ENCODE data around the gene HMBS.
A peak's percentile ranks its signal among the peaks of the same experiment; 100 is the strongest.

The HMBS gene

GRCh38 chr11:119115484-119116234 is 31.0 kb downstream of the HMBS start:
- peaks cover 3% of the 10 kb centered on the region for H3K27me3 Mint-ChIP-seq (ENCODE audit: low read depth, poor library complexity)
- no peak overlapping the region for H3K4me3 Mint-ChIP-seq
- no peak for TF ChIP-seq CTCF (IDR thresholded peaks at IDR 0.05)
- H3K9me3 Mint-ChIP-seq: no peaks in the 10 kb centered on the region
- peaks cover 19% of the 10 kb centered on the region for H3K36me3 Mint-ChIP-seq (ENCODE audit: low read depth)
- H3K4me1 Mint-ChIP-seq: peaks cover 16% of the 10 kb centered on the region
- H3K27ac Mint-ChIP-seq: peak overlapping the region; percentile 41
- DNase-seq: no peak

GRCh38 chr11:119116235-119116594 is 31.5 kb downstream of the HMBS start:
- H3K27ac Mint-ChIP-seq: no peak overlapping the region
- no peaks in the 10 kb centered on the region for H3K9me3 Mint-ChIP-seq

GRCh38 chr11:119116601-119117000 is 31.9 kb downstream of the HMBS start:
- Mint-ChIP-seq H3K4me1 (peaks cover 20% of the 10 kb centered on the region), H3K27ac (no peak overlapping the region), H3K27me3 (ENCODE audit: low read depth, poor library complexity) (peaks cover 1% of the 10 kb centered on the region), H3K9me3 (no peaks in the 10 kb centered on the region), H3K4me3 (no peak overlapping the region), H3K36me3 (ENCODE audit: low read depth) (peaks cover 14% of the 10 kb centered on the region)
- DNase-seq: no peak
- TF ChIP-seq CTCF (IDR thresholded peaks at IDR 0.05): no peak

More at GRCh38 chr11:119116235-119116594, 31.5 kb downstream of the HMBS start:
- TF ChIP-seq CTCF (IDR thresholded peaks at IDR 0.05): no peak
- H3K27me3 Mint-ChIP-seq (ENCODE audit: low read depth, poor library complexity): peaks cover 3% of the 10 kb centered on the region
- peaks cover 20% of the 10 kb centered on the region for H3K4me1 Mint-ChIP-seq
- H3K4me3 Mint-ChIP-seq: no peak overlapping the region
- H3K36me3 Mint-ChIP-seq (ENCODE audit: low read depth): peaks cover 18% of the 10 kb centered on the region
- no peak for DNase-seq

- no peak overlapping the region for H3K27ac Mint-ChIP-seq
Measured at GRCh38 chr11:119117004-119117706, 32.5 kb downstream of the HMBS start.

GRCh38 chr11:119118227-119118626 is 33.5 kb downstream of the HMBS start:
- no peak for TF ChIP-seq CTCF (IDR thresholded peaks at IDR 0.05)
- peaks cover 3% of the 10 kb centered on the region for H3K27me3 Mint-ChIP-seq (ENCODE audit: low read depth, poor library complexity)
- H3K9me3 Mint-ChIP-seq: no peaks in the 10 kb centered on the region
- no peak overlapping the region for H3K27ac Mint-ChIP-seq
- no peak overlapping the region for H3K4me3 Mint-ChIP-seq
- peaks cover 13% of the 10 kb centered on the region for H3K36me3 Mint-ChIP-seq (ENCODE audit: low read depth)
- no peak for DNase-seq
- peaks cover 35% of the 10 kb centered on the region for H3K4me1 Mint-ChIP-seq

More at GRCh38 chr11:119117004-119117706, 32.5 kb downstream of the HMBS start:
- Mint-ChIP-seq H3K27me3 (ENCODE audit: low read depth, poor library complexity) (no peaks in the 10 kb centered on the region), H3K9me3 (no peaks in the 10 kb centered on the region), H3K4me3 (no peak overlapping the region), H3K36me3 (ENCODE audit: low read depth) (peaks cover 10% of the 10 kb centered on the region), H3K4me1 (peaks cover 24% of the 10 kb centered on the region)
- no peak for DNase-seq
- TF ChIP-seq CTCF (IDR thresholded peaks at IDR 0.05): no peak

Measured in nephron progenitor cell (in vitro differentiated cells).